ENCODE data around the gene MAP7. TPM values are rescaled to one million over a fixed set of nuclear protein-coding genes. Genes with fewer than 3 reads are reported as not detected.

The MAP7 gene
- total RNA-seq, 2 donors from 2014 or later = 19.7 to 28.7 TPM

DNA sequence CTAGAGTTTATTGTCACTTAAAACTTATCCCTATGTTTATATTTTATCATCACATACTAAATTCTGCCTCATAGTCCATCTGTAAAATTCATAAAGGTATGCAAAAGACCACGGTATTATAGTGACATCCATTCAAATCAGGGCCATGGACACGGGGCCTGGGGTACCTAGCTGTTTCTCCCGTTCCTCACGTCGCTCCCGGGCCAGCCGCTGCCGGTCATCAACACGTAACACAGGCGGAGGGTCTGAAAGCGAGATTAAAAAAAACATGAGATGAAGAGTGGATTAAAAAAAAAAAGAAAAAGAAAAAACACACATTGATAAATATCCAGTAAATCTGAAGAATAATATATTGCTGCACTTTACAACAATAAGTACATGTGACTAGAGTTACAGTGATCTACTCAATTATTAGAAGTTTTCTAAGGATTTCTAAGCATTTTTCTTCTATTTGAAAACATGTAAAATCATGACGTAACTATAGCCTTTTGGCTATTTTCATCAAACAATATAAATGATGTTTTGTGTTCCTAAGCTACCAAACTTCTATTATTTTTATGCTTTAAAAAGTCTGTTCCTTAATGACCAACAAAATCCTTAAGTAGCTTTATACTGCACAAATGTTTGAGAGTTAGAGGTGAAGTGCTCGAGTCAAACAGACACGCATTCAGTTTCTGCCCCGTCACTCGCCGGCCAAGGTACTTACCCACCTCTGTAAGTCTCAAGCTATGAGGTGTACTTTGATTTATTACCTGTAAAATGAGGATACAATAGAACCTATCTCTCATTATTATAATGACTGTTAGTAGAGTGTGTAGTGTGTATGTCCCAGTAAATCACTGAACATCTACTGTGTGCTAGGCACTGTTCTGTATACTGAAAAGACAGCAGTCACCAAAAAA lies 138.5 kb downstream of the MAP7 start:
- TF ChIP-seq, protein P1, sequence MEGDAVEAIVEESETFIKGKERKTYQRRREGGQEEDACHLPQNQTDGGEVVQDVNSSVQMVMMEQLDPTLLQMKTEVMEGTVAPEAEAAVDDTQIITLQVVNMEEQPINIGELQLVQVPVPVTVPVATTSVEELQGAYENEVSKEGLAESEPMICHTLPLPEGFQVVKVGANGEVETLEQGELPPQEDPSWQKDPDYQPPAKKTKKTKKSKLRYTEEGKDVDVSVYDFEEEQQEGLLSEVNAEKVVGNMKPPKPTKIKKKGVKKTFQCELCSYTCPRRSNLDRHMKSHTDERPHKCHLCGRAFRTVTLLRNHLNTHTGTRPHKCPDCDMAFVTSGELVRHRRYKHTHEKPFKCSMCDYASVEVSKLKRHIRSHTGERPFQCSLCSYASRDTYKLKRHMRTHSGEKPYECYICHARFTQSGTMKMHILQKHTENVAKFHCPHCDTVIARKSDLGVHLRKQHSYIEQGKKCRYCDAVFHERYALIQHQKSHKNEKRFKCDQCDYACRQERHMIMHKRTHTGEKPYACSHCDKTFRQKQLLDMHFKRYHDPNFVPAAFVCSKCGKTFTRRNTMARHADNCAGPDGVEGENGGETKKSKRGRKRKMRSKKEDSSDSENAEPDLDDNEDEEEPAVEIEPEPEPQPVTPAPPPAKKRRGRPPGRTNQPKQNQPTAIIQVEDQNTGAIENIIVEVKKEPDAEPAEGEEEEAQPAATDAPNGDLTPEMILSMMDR (IDR thresholded peaks at IDR 0.05) = no peak
- no peak for TF ChIP-seq POLR2A (IDR thresholded peaks at IDR 0.05)
- no peak overlapping the region for H3K4me3 ChIP-seq
- H3K27ac ChIP-seq = no peak overlapping the region
- H3K9me3 ChIP-seq = no peaks in the 10 kb centered on the region
- no peaks in the 10 kb centered on the region for H3K27me3 ChIP-seq
- no peak for DNase-seq
- no peak for ATAC-seq
- H3K4me1 ChIP-seq = no peaks in the 10 kb centered on the region
- 96 to 97% methylated on average over 17 of the region's 17 CpGs for WGBS, 2 donors
- no peaks in the 10 kb centered on the region for H3K36me3 ChIP-seq (replicated peaks in 1 of 2; ENCODE audit: insufficient read depth in 1 of 2, low read depth in 2 of 2)
- intact Hi-C loops (cut with DNase I) = no loop called here

DNA sequence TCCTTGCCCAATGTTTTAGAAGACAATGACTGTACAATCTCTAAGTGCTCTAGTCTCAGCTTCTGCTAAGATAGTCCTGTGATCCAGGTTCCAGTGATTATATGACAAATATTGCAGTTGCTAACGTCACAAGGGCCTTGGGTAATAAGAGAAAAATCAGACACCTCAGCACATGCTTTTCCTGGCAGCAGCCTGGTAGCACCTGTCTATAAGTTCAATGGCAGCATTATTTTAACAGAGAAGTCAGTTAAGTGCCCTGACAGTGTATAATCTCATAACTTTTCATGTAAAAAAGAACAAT lies 139.2 kb downstream of the MAP7 start:
- H3K27me3 ChIP-seq = no peaks in the 10 kb centered on the region
- intact Hi-C loops (cut with DNase I) = no loop called here
- no peak overlapping the region for H3K27ac ChIP-seq
- 42 to 43% methylated on average over 1 of the region's 1 CpG for WGBS, 2 donors
- no peak for DNase-seq
- TF ChIP-seq, protein P1 (IDR thresholded peaks at IDR 0.05) = no peak
- TF ChIP-seq POLR2A (IDR thresholded peaks at IDR 0.05) = no peak
- no peaks in the 10 kb centered on the region for H3K36me3 ChIP-seq (replicated peaks in 1 of 2; ENCODE audit: insufficient read depth in 1 of 2, low read depth in 2 of 2)
- H3K4me1 ChIP-seq = no peaks in the 10 kb centered on the region
- H3K4me3 ChIP-seq = no peak overlapping the region
- ATAC-seq = no peak
- no peaks in the 10 kb centered on the region for H3K9me3 ChIP-seq

DNA sequence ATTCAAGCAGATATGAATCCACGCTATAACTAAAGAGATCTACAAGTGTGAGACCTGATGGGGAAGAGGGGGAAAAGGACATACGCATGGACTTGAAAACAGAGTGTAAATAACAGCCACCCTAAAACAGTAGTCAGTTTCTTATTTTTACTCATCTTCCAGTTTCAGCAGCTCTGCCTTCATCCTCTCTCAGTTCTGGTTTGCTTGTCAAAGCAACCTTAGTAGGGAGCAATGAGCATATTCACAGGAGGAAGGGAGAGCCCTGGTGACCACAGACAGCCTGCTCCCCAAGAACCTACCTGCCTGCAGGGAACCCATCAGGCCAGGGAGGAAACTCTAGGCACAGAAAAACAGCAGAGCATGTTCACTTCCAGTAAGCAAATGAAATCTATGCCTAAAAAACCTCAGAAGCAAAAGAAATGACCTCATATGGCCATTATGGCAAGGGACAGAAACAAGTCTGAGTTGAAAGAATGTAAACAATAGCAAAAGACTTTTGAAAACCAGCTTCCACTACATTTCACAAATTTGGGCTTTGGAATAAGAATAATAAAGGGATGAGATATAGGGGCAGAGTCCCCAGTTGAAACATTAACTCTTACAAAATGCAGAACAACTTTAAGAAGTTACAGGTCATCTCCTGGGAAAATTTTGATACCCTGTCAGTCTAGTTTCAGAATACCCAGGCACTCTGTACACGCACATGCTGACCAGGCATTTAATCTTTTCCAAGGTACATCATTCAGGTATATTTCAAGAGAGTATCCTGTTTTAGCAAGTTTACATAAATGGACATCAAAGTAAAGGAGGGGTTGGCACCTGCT lies 139.8 kb downstream of the MAP7 start:
- DNase-seq (no peak), ATAC-seq (no peak)
- TF ChIP-seq, protein P1 (IDR thresholded peaks at IDR 0.05) = no peak
- no peak for TF ChIP-seq POLR2A (IDR thresholded peaks at IDR 0.05)
- intact Hi-C loops (cut with DNase I) = no loop called here
- no peaks in the 10 kb centered on the region for H3K36me3 ChIP-seq (replicated peaks in 1 of 2; ENCODE audit: insufficient read depth in 1 of 2, low read depth in 2 of 2)
- no peak overlapping the region for H3K4me3 ChIP-seq
- no peak overlapping the region for H3K27ac ChIP-seq
- 85 to 91% methylated on average over 3 of the region's 3 CpGs for WGBS, 2 donors
- peaks cover 2% of the 10 kb centered on the region for H3K4me1 ChIP-seq
- no peaks in the 10 kb centered on the region for H3K27me3 ChIP-seq
- no peaks in the 10 kb centered on the region for H3K9me3 ChIP-seq

DNA sequence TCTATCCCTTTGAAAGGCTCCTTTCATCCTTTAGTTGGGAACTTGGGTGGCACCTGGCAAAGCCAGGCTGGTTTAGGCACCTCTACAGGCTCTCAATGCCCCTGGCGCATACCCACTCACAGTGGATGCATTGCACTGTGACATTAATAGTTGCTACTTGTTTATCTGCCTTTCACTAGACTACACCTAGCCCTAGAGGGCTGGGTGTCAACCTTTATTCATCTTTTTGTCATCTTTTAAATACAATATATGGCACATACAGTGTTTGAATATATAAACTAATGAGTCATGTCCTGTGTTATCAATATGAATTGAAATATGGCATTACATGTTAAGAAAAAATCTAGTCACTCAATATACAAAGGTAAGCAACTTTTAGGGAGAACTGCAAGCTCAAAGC lies 140.6 kb downstream of the MAP7 start:
- 100% methylated on average over 1 of the region's 1 CpG for WGBS, 2 donors
- H3K27me3 ChIP-seq = no peaks in the 10 kb centered on the region
- H3K36me3 ChIP-seq (replicated peaks in 1 of 2; ENCODE audit: insufficient read depth in 1 of 2, low read depth in 2 of 2) = no peaks in the 10 kb centered on the region
- ATAC-seq (no peak), DNase-seq (no peak)
- no peaks in the 10 kb centered on the region for H3K9me3 ChIP-seq
- H3K4me3 ChIP-seq = no peak overlapping the region
- TF ChIP-seq, protein P1 (IDR thresholded peaks at IDR 0.05) = no peak
- no peak for TF ChIP-seq POLR2A (IDR thresholded peaks at IDR 0.05)
- peaks cover 11% of the 10 kb centered on the region for H3K4me1 ChIP-seq
- intact Hi-C loops (cut with DNase I) = no loop called here
- H3K27ac ChIP-seq = no peak overlapping the region
